ENCODE results near the gene PRDM15.

The PRDM15 gene

GRCh38 chr21:41834926-41835663, 44.0 kb downstream of the PRDM15 start:
- no peak overlapping the region for H3K4me3 ChIP-seq (ENCODE audit: control insufficient read depth, low read depth, low read length)
- TF ChIP-seq CTCF (IDR thresholded peaks at IDR 0.05; ENCODE audit: control insufficient read depth, insufficient read depth, low read depth, low read length, missing control alignments) = no peak
- DNase-seq (ENCODE audit: low read depth) = no peak

GRCh38 chr21:41834252-41834925, 44.8 kb downstream of the PRDM15 start:
- no peak overlapping the region for H3K4me3 ChIP-seq (ENCODE audit: control insufficient read depth, low read depth, low read length)
- DNase-seq (ENCODE audit: low read depth) = no peak
- no peak for TF ChIP-seq CTCF (IDR thresholded peaks at IDR 0.05; ENCODE audit: control insufficient read depth, insufficient read depth, low read depth, low read length, missing control alignments)

- no peak for DNase-seq (ENCODE audit: low read depth)
- TF ChIP-seq CTCF (IDR thresholded peaks at IDR 0.05; ENCODE audit: control insufficient read depth, insufficient read depth, low read depth, low read length, missing control alignments) = no peak
- H3K4me3 ChIP-seq (ENCODE audit: control insufficient read depth, low read depth, low read length) = no peak overlapping the region
Observed at GRCh38 chr21:41833497-41834115, 45.5 kb downstream of the PRDM15 start.

GRCh38 chr21:41832596-41833496, 46.3 kb downstream of the PRDM15 start:
- no peak for TF ChIP-seq CTCF (IDR thresholded peaks at IDR 0.05; ENCODE audit: control insufficient read depth, insufficient read depth, low read depth, low read length, missing control alignments)
- H3K4me3 ChIP-seq (ENCODE audit: control insufficient read depth, low read depth, low read length) = no peak overlapping the region
- DNase-seq (ENCODE audit: low read depth) = no peak

- DNase-seq (ENCODE audit: low read depth) = no peak
- H3K4me3 ChIP-seq (ENCODE audit: control insufficient read depth, low read depth, low read length) = no peak overlapping the region
- no peak for TF ChIP-seq CTCF (IDR thresholded peaks at IDR 0.05; ENCODE audit: control insufficient read depth, insufficient read depth, low read depth, low read length, missing control alignments)
Observed at GRCh38 chr21:41831866-41832595, 47.1 kb downstream of the PRDM15 start.
